GM20000 (cell line): ENCODE results near the gene CCDC85C.
"Not testable (repeated sequence)": the region's sequence is repeated elsewhere in the genome, so short reads cannot be mapped to it uniquely, and the experiment has no call there.

Experiments used
- DNase-seq: peaks from one replicate; pipeline ENCODE4 v3.0.0; 2012; ENCODE audit warnings: low spot score
- CTCF ChIP-seq: IDR thresholded peaks from 2 replicates; pipeline ENCODE4 v1.5.1; 2012; ENCODE audit warnings: mild to moderate bottlenecking, control low read depth; ENCODE audit errors: extremely low read depth, missing control alignments

CCDC85C gene

GRCh38 chr14:99647411-99647810, 43.4 kb upstream of the CCDC85C start:
- no peak for TF ChIP-seq CTCF
- DNase-seq: no peak

GRCh38 chr14:99645545-99646505, 41.8 kb upstream of the CCDC85C start:
- no peak for TF ChIP-seq CTCF
- DNase-seq: no peak

GRCh38 chr14:99644723-99645544, 40.9 kb upstream of the CCDC85C start, which contains the start of gene HHIPL1:
TSS of gene HHIPL1 (plus strand) at chr14:99645129. CDS start at chr14:99645208, 79 bp downstream.
- DNase-seq: no peak
- no peak for TF ChIP-seq CTCF

GRCh38 chr14:99644035-99644587, 40.1 kb upstream of the CCDC85C start:
- TF ChIP-seq CTCF: no peak
- no peak for DNase-seq

GRCh38 chr14:99643343-99643742, 39.3 kb upstream of the CCDC85C start:
- DNase-seq: no peak
- no peak for TF ChIP-seq CTCF

GRCh38 chr14:99642771-99643170, 38.8 kb upstream of the CCDC85C start:
- not testable (repeated sequence) for DNase-seq

GRCh38 chr14:99637624-99638023, 33.6 kb upstream of the CCDC85C start:
- TF ChIP-seq CTCF: no peak

More at GRCh38 chr14:99637624-99638023, 33.6 kb upstream of the CCDC85C start:
- no peak for DNase-seq
